Measurements from ENCODE around the gene RYR2.
"Not testable (repeated sequence)": the region's sequence is repeated elsewhere in the genome, so short reads cannot be mapped to it uniquely, and the experiment has no call there.

RYR2 gene

DNA sequence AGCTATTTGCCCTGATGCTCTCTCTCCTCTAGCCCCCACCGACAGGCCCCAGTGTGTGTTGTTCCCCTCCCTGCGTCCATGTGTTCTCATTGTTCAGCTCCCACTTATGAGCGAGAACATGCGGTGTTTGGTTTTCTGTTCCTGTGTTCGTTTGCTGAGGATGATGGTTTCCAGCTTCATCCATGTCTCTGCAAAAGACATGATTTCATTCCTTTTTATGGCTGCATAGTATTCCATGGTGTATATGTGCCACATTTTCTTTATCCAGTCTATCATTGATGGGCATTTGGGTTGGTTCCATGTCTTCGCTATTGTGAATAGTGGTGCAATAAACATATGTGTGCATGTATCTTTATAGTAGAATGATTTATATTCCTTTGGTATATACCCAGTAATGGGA, 110.0 kb downstream of the RYR2 start:
- DNase-seq = not testable (repeated sequence)

GRCh38 chr1:237152506-237153335, 110.7 kb downstream of the RYR2 start:
- DNase-seq = no peak

DNA sequence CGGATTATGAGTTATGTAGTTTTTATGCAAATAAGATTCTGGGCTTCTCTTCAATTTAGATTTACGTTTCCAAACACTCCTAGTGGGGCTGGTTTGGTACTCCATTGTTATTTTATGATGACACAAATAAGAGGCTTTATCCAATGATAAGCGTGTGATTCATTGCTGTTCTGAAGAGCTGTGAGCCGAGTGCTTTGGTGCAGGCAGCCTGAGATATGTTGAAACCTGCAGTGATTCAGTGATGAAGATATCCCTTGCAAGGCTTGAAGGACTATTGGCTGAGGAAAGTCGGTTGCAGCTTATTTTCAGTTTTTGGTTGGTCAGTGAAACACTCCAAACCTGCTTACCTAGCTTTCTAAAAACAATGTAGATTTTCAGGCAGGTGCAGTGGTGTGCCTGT, 112.2 kb downstream of the RYR2 start:
- no peak for DNase-seq

- no peak for DNase-seq
Measured at GRCh38 chr1:237164406-237165352, 122.7 kb downstream of the RYR2 start.

DNA sequence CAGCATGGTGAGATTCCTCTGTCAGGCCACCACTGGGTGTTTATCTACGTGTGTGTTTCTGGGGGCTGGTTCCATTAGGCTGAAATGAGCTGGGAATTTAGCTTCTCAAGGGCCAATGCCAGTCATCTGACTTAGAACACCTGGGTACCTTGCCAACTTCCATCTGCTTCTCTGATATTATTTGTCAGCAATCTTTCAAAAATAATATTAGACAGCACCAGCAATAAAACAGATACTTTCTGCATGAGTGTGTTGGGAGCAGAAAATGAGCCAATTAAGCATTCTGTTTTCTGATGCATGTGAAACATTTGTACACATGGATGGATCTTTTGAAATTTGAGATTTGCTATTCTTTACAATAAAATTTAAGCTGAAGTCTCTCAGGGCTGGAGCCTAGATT, 124.1 kb downstream of the RYR2 start:
- DNase-seq = no peak

GRCh38 chr1:237166593-237167101, 124.7 kb downstream of the RYR2 start:
- DNase-seq = no peak

GRCh38 chr1:237170149-237170548, 128.2 kb downstream of the RYR2 start:
- no peak for DNase-seq

DNA sequence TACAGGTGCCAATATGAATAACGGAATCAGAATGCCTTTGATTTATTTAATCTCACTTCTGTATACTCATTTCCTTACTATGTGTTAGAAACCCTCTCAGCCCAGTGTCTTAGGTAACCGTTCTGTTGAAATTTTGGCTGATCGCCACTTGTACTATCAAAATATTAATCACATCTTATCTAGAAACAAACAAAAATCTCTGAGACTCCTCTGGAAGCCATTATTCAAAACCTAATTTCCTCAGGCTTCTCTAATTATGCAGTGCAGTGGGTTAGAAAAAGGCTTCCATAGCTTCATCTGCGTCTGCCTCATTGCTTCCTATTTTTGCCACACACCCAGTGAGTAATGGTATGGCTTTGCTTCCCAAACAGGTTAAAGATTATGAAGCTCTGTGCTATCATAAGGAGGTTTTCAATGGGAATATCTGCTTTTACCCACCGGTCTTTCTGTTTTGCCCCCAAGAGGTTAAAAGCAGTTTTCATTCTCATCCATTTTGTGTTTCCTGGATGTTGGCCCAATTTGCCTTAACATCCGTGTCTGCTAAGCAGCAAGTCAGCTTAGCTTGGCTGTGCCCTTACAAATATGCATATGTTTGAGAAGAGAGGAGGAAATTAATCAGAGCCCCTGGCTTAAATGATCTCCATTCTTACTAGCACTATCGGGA, 129.6 kb downstream of the RYR2 start:
- no peak for DNase-seq

- DNase-seq = no peak
Measured at GRCh38 chr1:237172118-237172485, 130.1 kb downstream of the RYR2 start.

DNA sequence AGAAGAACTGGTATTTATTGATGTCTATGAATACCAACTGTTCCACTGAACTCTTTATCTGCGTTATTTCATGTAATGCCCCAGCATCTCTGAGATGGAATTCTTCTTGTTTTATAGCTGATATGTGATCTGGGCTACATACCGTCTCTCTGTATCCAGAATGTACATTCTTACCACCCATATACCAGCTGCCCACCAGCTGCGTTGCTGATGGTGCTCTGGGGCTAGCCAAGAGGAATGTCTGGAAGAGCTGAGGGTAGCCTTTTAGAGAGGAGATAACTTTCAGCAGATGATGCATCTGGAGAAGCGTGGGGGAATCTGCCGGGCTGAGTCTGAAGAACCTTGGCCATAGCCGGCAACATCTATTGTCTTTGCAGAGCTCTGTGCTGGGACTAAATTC, 137.5 kb downstream of the RYR2 start:
- no peak for DNase-seq

DNA sequence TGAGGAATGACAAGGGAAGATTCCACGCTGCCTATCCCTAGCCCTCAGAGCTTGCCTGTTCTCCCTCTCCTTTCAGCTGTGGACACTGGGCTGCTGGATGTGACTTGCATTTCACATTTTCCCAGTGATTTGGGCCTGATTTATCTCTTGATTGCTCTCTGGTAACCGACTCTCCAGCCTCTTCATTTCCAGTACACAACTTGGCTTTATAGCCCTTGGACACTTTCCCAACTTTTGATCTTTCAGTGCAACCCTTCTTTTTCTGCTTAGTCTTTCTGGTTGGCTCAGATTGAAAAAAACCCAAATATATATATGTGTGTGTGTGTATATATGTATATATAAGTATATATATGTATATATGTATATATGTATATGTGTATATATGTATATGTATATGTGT, 138.3 kb downstream of the RYR2 start:
- DNase-seq = no peak

DNA sequence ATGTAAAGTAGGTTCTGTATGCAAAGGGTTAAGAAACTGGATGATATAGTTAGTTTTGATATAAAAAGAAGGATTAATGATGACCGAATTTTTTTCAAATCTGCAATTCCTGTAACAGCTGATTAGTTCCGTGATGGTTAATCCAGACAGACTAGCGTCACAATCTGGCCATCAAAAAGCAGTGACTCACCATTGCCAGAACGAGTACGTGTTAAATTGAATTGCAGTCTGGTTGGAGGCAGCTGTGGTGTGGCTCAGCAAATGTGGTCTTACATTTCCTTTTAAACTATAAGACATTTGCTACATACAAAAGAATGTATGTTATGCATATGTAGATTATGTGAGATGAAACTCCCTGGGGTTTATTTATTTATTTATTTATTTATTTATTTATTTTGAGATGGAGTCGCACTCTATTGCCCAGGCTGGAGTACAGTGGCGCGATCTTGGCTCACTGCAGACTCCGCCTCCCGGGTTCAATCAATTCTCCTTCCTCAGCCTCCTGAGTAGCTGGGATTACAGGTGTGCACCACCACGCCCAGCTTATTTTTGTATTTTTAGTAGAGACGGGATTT, 139.8 kb downstream of the RYR2 start:
- DNase-seq = no peak

- DNase-seq = no peak
Measured at GRCh38 chr1:237183963-237184540, 142.1 kb downstream of the RYR2 start.

DNA sequence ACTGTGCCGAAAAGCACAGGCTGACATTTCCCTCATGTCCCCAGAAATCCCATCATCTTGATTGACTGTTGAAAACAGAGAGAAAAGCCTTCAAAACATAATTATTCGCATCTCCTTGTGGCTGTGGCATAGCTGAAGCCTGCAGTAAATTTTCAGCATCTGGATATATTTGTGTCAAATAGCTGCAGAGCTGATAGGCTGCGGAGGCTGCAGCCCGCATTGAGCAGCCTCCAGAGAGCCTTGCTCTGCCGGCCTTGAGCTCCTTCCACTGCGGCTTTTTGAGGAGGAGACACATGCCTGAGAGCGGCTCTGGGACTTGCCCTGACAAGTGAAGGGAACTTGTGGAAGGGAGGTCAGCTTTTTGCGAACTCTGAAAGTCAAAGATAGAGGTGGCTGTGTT, 144.7 kb downstream of the RYR2 start:
- DNase-seq = no peak

DNA sequence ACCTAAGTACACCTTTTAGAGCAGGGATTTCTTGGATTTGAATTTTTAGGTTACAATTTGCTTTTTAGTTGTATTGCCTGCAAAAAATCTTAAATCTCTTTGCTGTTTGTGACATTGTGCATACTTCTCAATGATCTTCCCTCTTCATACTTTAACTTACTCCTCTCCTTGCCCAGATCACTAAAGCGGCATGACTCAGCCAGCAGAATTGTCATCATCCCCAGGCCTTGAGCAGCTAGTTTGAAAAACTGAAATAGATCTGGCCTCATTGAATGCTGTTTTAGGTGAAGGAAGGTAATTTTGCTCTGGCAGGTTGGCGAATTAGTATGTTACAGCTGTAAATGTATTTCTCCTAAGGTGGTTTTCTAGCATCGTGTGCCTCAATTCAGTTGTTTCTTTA, 145.9 kb downstream of the RYR2 start:
- no peak for DNase-seq

DNA sequence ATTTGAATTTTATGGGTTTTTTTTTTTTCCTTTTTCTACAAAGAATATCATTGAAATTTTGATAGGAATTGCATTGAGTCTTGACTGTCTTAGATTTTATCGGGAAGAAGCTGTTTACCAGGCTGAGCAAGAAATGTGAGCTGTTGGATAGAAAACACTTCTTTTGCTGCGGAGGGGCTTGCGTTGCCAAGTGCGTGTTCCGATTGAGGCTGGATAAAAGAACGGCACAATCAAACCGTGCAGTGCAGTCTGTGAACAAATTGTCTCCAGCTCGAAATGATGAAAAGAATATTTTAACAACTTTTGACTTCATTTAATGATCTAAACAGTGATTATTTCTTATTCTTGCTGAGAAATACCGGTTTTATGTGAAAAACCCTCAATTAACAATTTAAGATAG, 149.4 kb downstream of the RYR2 start:
- no peak for DNase-seq

DNA sequence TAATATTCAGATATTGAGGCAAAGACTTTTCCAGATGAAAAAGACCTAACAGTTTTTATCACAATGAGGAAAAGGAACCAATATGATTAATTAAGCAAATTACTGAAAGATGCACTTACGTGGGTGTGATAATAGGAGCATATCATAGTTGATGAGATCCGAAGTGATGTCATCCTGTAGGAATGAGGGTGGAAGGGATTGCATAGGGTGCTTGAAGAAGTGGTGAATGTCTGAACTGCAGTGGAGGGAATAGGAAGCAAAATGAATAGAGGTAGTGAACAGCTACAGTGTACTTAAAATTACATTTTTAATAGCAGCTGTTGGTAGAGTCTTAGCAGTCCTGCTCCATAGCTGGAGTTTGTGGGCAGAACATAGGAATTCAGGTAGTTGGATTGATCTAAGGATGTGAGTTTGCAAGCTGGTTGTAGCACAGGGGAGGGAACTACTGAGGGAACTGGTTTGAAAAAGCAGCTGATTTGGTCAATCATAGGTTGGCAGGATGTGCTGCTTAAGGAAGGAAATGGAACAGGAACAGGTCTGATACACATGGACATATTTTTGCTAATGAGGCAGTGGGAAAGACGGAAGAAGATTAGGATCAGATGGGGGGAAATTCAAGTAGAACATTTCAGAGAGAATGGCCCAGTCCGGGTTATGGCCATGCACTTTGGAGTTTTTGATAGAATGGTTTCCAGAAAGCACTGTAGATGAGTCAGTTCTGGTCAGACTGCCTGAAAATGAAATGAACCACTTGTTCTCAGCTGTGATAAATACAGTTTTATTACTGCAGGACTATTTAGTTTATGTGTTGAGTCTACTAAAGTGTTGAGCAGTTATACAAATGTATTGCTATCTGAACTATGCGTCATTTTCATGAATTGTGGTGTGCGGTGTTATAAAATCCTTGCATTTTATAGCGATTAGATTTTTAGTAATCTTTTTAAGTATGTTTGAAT, 155.8 kb downstream of the RYR2 start:
- DNase-seq = no peak

GRCh38 chr1:237199026-237199425, 157.0 kb downstream of the RYR2 start:
- no peak for DNase-seq

GRCh38 chr1:237201155-237201554, 159.2 kb downstream of the RYR2 start:
- no peak for DNase-seq

GRCh38 chr1:237204841-237205240, 162.9 kb downstream of the RYR2 start:
- no peak for DNase-seq

DNA sequence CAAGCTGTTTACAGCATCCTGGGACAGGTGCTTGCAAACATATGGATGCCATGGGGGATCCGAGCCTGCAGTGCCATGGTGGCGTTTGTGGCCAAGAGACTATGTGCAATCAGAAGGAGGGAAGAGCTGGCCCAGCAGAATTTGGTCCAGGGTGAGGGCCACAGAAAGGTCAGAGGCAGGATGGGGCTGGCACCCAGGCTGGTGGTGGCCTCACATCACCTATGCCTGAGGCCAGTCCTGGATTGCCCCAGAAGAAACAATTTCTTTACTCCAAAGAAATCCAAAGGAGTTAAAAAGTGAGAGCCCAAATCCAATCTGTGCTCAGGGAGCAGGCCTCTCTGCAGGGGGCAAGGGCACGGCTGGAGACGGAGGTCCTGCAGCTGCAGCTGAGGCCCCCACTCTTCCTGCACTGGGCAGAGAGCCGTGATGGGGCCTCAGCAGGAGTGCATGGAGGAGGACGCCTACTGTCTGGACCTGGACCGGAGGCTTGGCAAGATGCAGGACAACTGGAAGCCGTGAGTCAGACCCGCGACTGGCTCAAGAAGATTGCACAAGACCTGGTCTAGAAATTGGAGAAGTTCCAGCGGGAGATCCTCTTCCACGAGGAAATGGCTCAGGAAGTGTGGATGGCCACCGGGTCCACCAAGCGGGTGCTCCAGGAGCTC, 163.5 kb downstream of the RYR2 start:
- no peak for DNase-seq

All from activated gamma-delta T cell treated with Interleukin-2 at 50 U/mL for 16 hours (primary cell).